ELR (cell line): ENCODE data around the gene EGR2.

Experiments
- DNase-seq: peaks from one replicate; pipeline ENCODE4 v3.0.0-alpha.2; 2015; ENCODE audit warnings: low read depth

The EGR2 gene

GRCh38 chr10:62817766-62818425 lies 1.7 kb upstream of the EGR2 start:
- peak; percentile 78 for DNase-seq

- DNase-seq = peak; percentile 44
Measured at GRCh38 chr10:62817121-62817765, 1.1 kb upstream of the EGR2 start.

- DNase-seq = no peak
Measured at GRCh38 chr10:62816076-62816330, 163 bp downstream of the EGR2 start.

GRCh38 chr10:62815381-62816075 lies 638 bp downstream of the EGR2 start:
- DNase-seq = peak; percentile 17

- DNase-seq = peak; percentile 10
Measured at GRCh38 chr10:62814756-62815380, 1.3 kb downstream of the EGR2 start.

- DNase-seq = no peak
Measured at GRCh38 chr10:62813981-62814380, 2.2 kb downstream of the EGR2 start.

GRCh38 chr10:62813453-62813852 lies 2.7 kb downstream of the EGR2 start:
- no peak for DNase-seq

- DNase-seq = no peak
Measured at GRCh38 chr10:62812672-62813439, 3.3 kb downstream of the EGR2 start.

- DNase-seq = no peak
Measured at GRCh38 chr10:62811159-62811875, 4.8 kb downstream of the EGR2 start.

GRCh38 chr10:62810156-62810902 lies 5.8 kb downstream of the EGR2 start:
- no peak for DNase-seq

- peak; percentile 25 for DNase-seq
Measured at GRCh38 chr10:62806251-62806650, 9.9 kb downstream of the EGR2 start.

- peak; percentile 72 for DNase-seq
Measured at GRCh38 chr10:62805231-62806099, 10.7 kb downstream of the EGR2 start.

- peak; percentile 83 for DNase-seq
Measured at GRCh38 chr10:62804356-62805230, 11.6 kb downstream of the EGR2 start, which contains the start of gene ADO. ADO (plus strand) TSS chr10:62804720; CDS start chr10:62805060, 340 bp downstream.

GRCh38 chr10:62803724-62804355 lies 12.3 kb downstream of the EGR2 start:
- peak; percentile 10 for DNase-seq

- no peak for DNase-seq
Measured at GRCh38 chr10:62801871-62802270, 14.3 kb downstream of the EGR2 start.

GRCh38 chr10:62796896-62797295 lies 19.3 kb downstream of the EGR2 start:
- no peak for DNase-seq

GRCh38 chr10:62795762-62796161 lies 20.4 kb downstream of the EGR2 start:
- DNase-seq = no peak

- no peak for DNase-seq
Measured at GRCh38 chr10:62795100-62795499, 21.1 kb downstream of the EGR2 start.
